ENCODE data around the gene MAFG.

The MAFG gene

DNA sequence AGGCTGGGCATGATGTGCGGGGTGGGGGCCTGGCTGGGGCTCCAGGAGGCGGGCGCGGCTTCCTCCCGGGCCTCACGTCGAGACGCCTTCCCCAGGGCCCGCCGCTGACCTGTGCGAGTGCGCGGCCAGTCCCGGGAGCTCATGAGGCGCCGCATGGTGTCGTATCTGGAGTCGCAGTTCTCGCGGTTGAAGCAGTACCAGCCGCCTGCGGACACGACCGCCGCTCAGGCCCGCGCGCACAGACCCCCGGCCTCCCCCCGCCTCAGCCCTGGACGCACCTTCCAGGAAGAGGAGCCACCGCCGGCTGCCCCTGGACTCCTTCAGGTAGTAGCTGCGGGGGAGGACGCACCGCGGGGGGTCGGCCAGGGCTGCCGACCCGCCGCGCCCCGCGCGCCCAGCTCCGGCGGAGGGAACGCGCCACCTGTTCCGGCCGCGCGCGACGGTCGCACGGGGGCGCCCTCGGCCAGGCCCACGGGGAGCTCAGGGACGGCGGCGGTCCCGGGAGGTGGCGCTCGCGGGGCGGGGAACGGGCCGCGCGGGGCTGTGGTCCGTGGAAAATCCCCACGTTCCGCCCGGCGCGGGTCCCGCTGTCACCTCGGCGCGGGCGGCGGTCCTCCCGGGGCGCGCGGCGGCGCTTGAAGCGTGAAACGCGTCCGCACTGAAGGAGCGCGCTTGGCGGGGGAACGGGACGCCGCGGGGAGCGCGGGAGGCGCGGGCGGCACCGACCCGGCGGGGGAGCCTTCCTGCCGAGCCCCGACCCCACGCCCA, 32.0 kb upstream of the MAFG start:
- Histone ChIP-seq H3K27ac (no peak overlapping the region), H3K4me3 (ENCODE audit: low read depth in 1 of 2, low read length in 1 of 2) (peak overlapping the region; percentile 53 to 63), H3K4me1 (ENCODE audit: control insufficient read depth in 1 of 2, insufficient read depth in 1 of 2, low read depth in 1 of 2, low read length in 1 of 2) (peaks cover 9 to 19% of the 10 kb centered on the region in 2 experiments), H3K36me3 (no peaks in the 10 kb centered on the region), H3K27me3 (peaks cover 81% of the 10 kb centered on the region), H3K9me3 (no peaks in the 10 kb centered on the region)
- peak; percentile 90 for TF ChIP-seq CTCF (IDR thresholded peaks at IDR 0.05)

DNA sequence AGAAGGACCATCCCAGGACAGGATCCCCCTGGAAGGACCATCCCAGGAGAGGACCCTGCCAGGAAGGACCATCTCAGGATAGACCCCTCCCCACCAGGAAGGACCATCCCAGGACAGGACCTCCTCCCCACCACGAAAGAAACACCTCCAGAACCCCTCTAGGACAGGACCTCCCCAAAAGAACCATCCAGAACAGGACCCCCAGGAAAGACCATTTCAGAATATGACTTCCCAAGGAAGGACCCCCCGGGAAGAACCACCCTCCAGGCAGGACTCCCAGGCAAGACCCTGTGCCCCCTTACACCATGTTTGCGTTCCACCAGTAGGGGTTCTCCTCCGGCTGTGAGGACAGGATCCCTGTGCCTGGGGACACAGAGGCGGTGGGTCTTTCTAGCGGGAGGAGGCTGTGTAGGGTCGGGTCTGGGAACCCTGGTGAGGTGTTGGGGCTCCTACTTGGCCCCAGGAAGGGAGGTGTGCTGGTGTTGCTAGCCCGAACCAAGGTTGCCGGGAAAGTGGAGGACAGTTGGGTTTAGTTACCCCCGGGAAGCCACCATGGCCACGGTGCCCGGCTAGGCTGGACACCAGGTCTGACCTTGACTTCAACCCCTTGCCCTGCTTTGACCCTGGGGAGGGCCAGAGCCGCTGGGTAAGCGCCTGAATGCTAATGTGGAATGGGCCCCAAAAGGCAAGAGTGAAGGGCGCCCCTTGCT, 31.3 kb upstream of the MAFG start:
- Histone ChIP-seq H3K4me3 (ENCODE audit: low read depth in 1 of 2, low read length in 1 of 2) (peak overlapping the region in 1 of 2 experiments; percentile 63), H3K4me1 (ENCODE audit: control insufficient read depth in 1 of 2, insufficient read depth in 1 of 2, low read depth in 1 of 2, low read length in 1 of 2) (peaks cover 9 to 19% of the 10 kb centered on the region in 2 experiments), H3K27me3 (peaks cover 73% of the 10 kb centered on the region)

GRCh38 chr17:81957691-81958432, 30.3 kb upstream of the MAFG start:
- Histone ChIP-seq H3K9me3 (no peaks in the 10 kb centered on the region), H3K4me3 (ENCODE audit: low read depth in 1 of 2, low read length in 1 of 2) (no peak overlapping the region), H3K36me3 (no peaks in the 10 kb centered on the region), H3K4me1 (ENCODE audit: control insufficient read depth in 1 of 2, insufficient read depth in 1 of 2, low read depth in 1 of 2, low read length in 1 of 2) (peaks cover 9 to 19% of the 10 kb centered on the region in 2 experiments), H3K27me3 (peaks cover 67% of the 10 kb centered on the region), H3K27ac (no peak overlapping the region)
- no peak for TF ChIP-seq CTCF (IDR thresholded peaks at IDR 0.05)

More for the DNA sequence above, 31.3 kb upstream of the MAFG start:
- no peak for TF ChIP-seq CTCF (IDR thresholded peaks at IDR 0.05)
- Histone ChIP-seq H3K27ac (no peak overlapping the region), H3K9me3 (no peaks in the 10 kb centered on the region), H3K36me3 (no peaks in the 10 kb centered on the region)

DNA sequence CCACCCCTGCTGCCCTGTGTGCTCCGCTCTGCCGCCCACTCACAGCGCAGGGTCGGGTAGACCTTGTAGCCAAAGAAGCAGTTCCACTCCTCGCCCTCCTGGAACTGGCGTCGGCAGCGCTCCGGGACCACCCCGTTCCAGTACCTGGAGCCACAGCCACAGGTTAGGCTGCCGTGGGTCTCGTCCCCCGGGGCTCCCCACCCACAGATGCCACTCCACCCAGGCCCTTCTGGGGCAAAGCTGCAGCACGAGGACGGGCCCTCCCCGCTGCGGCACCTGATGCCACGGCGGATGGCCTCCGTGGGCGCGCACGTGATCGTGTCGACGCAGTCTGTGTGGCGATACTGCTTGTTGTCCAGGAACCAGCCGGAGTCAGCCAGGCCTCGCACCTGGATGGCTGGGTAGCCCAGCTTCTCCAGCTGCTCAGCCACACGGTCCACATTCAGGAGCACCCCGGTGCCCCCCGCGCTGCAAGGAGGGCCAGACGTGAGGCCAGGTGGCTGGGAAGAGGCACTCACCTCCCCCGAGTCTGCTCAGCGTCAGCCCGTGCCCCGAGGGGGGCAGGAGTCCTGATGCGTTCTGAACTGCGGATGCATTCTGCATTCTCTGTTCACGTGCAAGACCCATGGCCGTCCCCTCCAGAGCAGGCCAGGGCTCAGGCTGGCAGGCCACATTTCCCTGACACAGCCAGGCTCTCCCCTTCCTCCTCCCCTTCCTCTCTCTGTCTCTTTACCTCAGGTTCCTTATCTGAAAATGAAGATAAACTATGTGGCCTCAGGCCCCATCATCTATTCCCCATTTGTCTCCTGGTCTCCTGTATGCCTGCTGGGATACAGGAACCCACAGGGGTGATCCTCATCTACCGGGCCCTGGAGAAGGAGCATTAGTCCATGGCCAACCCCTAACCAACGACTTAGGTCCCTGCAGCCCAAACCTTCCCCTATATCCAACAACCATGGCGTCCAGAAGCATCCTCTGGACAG, 29.4 kb upstream of the MAFG start:
- Histone ChIP-seq H3K36me3 (no peaks in the 10 kb centered on the region), H3K9me3 (no peaks in the 10 kb centered on the region), H3K4me3 (ENCODE audit: low read depth in 1 of 2, low read length in 1 of 2) (no peak overlapping the region), H3K27me3 (peaks cover 67% of the 10 kb centered on the region), H3K27ac (no peak overlapping the region), H3K4me1 (ENCODE audit: control insufficient read depth in 1 of 2, insufficient read depth in 1 of 2, low read depth in 1 of 2, low read length in 1 of 2) (peaks cover 9 to 19% of the 10 kb centered on the region in 2 experiments)
- TF ChIP-seq CTCF (IDR thresholded peaks at IDR 0.05): no peak

Measured in neutrophil (primary cell).